Endodermal cell (in vitro differentiated cells): ENCODE data around the gene LRP2. TPM values are rescaled to one million over a fixed set of nuclear protein-coding genes. Genes with fewer than 3 reads are reported as not detected.
"Not testable (repeated sequence)": the region's sequence is repeated elsewhere in the genome, so short reads cannot be mapped to it uniquely, and the experiment has no call there.

Source experiments
- DNase-seq: peaks from one replicate; pipeline ENCODE4 v3.0.0-alpha.2; 2017
- H3K27ac ChIP-seq: 2 replicates; pipeline ENCODE4 v1.5.1; 2013; ENCODE audit warnings: mild to moderate bottlenecking, low read depth, low read length, moderate library complexity
- H3K27me3 ChIP-seq: 2 replicates; pipeline ENCODE4 v1.6.1; 2013; ENCODE audit warnings: mild to moderate bottlenecking, low read length, moderate library complexity; ENCODE audit not compliant: insufficient read depth, control insufficient read depth, poor library complexity, severe bottlenecking
- H3K36me3 ChIP-seq: 2 replicates; pipeline ENCODE4 v1.7.0; 2013; ENCODE audit warnings: mild to moderate bottlenecking, low read length, moderate library complexity; ENCODE audit not compliant: control insufficient read depth, insufficient read depth
- H3K4me1 ChIP-seq: one replicate; pipeline ENCODE4 v1.7.0; 2013; ENCODE audit warnings: low read length; ENCODE audit not compliant: control insufficient read depth, insufficient read depth
- H3K4me3 ChIP-seq: 2 replicates; pipeline ENCODE4 v1.5.1; 2013; ENCODE audit warnings: mild to moderate bottlenecking, low read length, moderate library complexity
- H3K9ac ChIP-seq: 2 replicates; pipeline ENCODE4 v1.6.1; 2013; ENCODE audit warnings: mild to moderate bottlenecking, low read length, moderate library complexity; ENCODE audit not compliant: poor library complexity, severe bottlenecking; ENCODE audit errors: extremely low read depth
- H3K9me3 ChIP-seq: 2 replicates; pipeline ENCODE4 v1.6.1; 2013; ENCODE audit warnings: mild to moderate bottlenecking, low read length, moderate library complexity; ENCODE audit not compliant: control insufficient read depth
- H3K27ac Mint-ChIP-seq: 2 replicates; pipeline ENCODE4 v1.8.0; 2020; ENCODE audit warnings: mixed read lengths
- H3K27me3 Mint-ChIP-seq: 2 replicates; pipeline ENCODE4 v1.8.0; 2021; ENCODE audit warnings: mild to moderate bottlenecking, mixed read lengths; ENCODE audit not compliant: insufficient read depth
- H3K36me3 Mint-ChIP-seq: 2 replicates; pipeline ENCODE4 v1.8.0; 2020; ENCODE audit warnings: low read depth, mixed read lengths
- H3K4me1 Mint-ChIP-seq: 2 replicates; pipeline ENCODE4 v1.8.0; 2020; ENCODE audit warnings: mixed read lengths
- H3K4me3 Mint-ChIP-seq: 2 replicates; pipeline ENCODE4 v1.8.0; 2020; ENCODE audit warnings: mild to moderate bottlenecking, moderate library complexity, mixed read lengths
- H3K9me3 Mint-ChIP-seq: 2 replicates; pipeline ENCODE4 v1.8.0; 2020; ENCODE audit warnings: mild to moderate bottlenecking, mixed read lengths
- WGBS, 2 experiments: methylation state at CpG; one replicate each; pipeline versions ENCODE4 v1.1.5 to v1.1.7; 2013; ENCODE audit warnings: missing lambda C conversion rate in 2 of 2, mixed read lengths in 1 of 2; ENCODE audit not compliant: insufficient coverage in 1 of 2, insufficient read length in 1 of 2; 5-methylcytosine and 5-hydroxymethylcytosine counted together
- long read RNA-seq, 4 experiments: library from polyadenylated mRNA in 2 of 4; library from RNA in 1 of 4; library from capped mRNA in 1 of 4; stranded (forward) in 3 of 4; unstranded in 1 of 4; transcript quantifications; one replicate each; pipeline ENCODE4 v2.0.0, GENCODE V29; 2020 to 2021; ENCODE audit warnings: inconsistent platforms in 1 of 4
- polyA plus RNA-seq, 2 experiments: library from polyadenylated mRNA; stranded (reverse); fragments of 50-300 nt; gene quantifications; one replicate each; pipeline ENCODE4 v1.2.3, GENCODE V29; 2013
- total RNA-seq, 2 donors: library from RNA; stranded (reverse); fragmentation: NEBNext Ultra II Directional in 1 of 2; extraction: Animal tissue kit (Norgen Biotek cat#: 25700) in 1 of 2; gene quantifications; 2 replicates in 1 of 2; 3 replicates in 1 of 2; pipeline ENCODE4 v1.2.1, GENCODE V29; 2021
- TF ChIP-seq, protein P1 (sequence below): fragments of 200-600 bp; sonication (generic); conservative IDR thresholded peaks from 2 replicates; pipeline ENCODE4 v1.5.0; 2021; ENCODE audit warnings: antibody characterized with exemption, mild to moderate bottlenecking

Gene LRP2
- 1 to 10 TPM; 2.2 to 3.5 TPM for total RNA-seq
- 46.9 TPM for polyA plus RNA-seq (2013, experiment 1 of 2)
- polyA plus RNA-seq (2013, experiment 2 of 2), result 37.6 TPM
- long read RNA-seq, experiment 1, result 0 reads
- long read RNA-seq, experiment 2, result 0 reads
- long read RNA-seq, experiment 3, partial matches to known transcripts, result 3 of 5 reads
- long read RNA-seq, experiment 3, other reads (novel, unspliced or antisense), result 2 of 5 reads
- long read RNA-seq, experiment 4, result 0 reads

DNA sequence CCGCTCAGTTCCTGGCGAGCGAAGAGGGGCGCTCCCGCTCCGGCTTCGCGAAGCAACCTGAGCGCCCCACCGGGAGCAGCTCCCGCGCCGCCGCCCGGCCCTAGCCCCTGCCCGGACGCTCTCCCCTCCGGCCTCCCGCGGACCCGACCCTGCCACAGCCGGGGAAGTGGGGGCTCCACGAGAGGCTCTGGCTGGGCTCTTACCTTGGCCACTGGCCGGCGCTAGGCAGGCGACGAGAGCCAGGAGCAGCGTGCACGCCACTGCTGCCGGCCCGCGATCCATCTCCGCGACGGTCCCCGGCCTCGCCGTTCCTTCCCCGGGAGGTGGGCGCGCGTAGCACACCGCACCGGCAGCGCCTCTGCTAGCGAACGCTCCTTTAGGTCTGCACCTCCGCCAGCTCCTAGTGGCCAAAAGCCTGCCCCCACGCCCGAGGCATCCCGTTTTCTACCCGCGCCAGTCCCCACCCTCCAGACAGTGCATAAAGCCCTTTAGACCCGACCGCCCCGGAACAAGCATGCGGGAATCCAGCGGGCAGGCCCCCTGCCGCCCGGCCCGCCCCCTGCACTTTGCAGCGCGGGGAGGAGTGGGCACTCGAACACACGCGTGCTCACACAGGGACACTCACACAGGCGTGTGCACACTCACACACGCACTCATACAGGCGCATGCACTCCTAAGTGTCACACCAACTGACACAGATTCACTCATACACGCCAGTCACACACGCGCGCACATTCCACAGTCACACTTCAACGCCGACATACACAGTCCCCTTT is at the start of gene LRP2:
TSS of gene LRP2 (minus strand) at position 417 of the 776 bp plus-strand sequence. CDS start at position 282, 135 bp downstream.
- Histone ChIP-seq H3K4me1 (peaks cover 5% of the 10 kb centered on the region), H3K36me3 (no peaks in the 10 kb centered on the region), H3K27ac (peak within 1 kb of the TSS; percentile 8), H3K9me3 (no peaks in the 10 kb centered on the region), H3K4me3 (peak within 1 kb of the TSS; percentile 69), H3K9ac (no peak within 1 kb of the TSS), H3K27me3 (peaks cover 65% of the 10 kb centered on the region)
- peak; percentile 80 for DNase-seq
- peak within 1 kb of the TSS; percentile 56 for H3K4me3 Mint-ChIP-seq
- 0 to 1% methylated on average over 7 to 75 of the region's 75 CpGs for WGBS, 2 experiments
- H3K36me3 Mint-ChIP-seq, result no peaks in the 10 kb centered on the region
- H3K4me1 Mint-ChIP-seq, result peaks cover 37% of the 10 kb centered on the region
- no peaks in the 10 kb centered on the region for H3K9me3 Mint-ChIP-seq
- H3K27me3 Mint-ChIP-seq, result peaks cover 87% of the 10 kb centered on the region
- H3K27ac Mint-ChIP-seq, result no peak within 1 kb of the TSS
- TF ChIP-seq, protein P1, sequence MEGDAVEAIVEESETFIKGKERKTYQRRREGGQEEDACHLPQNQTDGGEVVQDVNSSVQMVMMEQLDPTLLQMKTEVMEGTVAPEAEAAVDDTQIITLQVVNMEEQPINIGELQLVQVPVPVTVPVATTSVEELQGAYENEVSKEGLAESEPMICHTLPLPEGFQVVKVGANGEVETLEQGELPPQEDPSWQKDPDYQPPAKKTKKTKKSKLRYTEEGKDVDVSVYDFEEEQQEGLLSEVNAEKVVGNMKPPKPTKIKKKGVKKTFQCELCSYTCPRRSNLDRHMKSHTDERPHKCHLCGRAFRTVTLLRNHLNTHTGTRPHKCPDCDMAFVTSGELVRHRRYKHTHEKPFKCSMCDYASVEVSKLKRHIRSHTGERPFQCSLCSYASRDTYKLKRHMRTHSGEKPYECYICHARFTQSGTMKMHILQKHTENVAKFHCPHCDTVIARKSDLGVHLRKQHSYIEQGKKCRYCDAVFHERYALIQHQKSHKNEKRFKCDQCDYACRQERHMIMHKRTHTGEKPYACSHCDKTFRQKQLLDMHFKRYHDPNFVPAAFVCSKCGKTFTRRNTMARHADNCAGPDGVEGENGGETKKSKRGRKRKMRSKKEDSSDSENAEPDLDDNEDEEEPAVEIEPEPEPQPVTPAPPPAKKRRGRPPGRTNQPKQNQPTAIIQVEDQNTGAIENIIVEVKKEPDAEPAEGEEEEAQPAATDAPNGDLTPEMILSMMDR, result peak; percentile 14

DNA sequence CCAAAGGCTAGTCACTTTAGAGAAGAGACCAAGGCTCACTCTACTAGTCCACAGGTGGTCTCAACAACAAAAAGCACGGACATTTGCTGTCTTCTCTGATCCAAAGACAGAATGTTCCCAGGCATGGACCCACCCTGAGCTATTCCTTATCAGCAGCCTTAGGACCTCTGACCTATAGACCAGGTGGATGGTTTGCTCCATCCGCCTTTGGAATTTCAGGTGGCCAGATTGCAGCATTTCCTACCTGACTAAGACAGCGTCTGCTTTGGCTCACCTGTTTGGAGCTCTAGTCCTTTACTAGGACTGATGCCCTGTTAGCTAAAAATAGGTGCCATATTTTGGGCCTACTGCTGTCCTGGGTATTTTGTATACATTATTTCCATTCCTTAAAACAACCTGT is 44.6 kb upstream of the LRP2 start:
- no peak overlapping the region for H3K4me3 ChIP-seq
- 78 to 87% methylated on average over 2 to 3 of the region's 3 CpGs for WGBS, 2 experiments
- H3K27me3 Mint-ChIP-seq, result peaks cover 8% of the 10 kb centered on the region
- no peaks in the 10 kb centered on the region for H3K27me3 ChIP-seq
- H3K36me3 Mint-ChIP-seq, result no peaks in the 10 kb centered on the region
- no peaks in the 10 kb centered on the region for H3K4me1 ChIP-seq
- H3K9me3 Mint-ChIP-seq, result no peaks in the 10 kb centered on the region
- H3K4me1 Mint-ChIP-seq, result no peaks in the 10 kb centered on the region
- H3K9ac ChIP-seq, result no peak overlapping the region
- no peaks in the 10 kb centered on the region for H3K9me3 ChIP-seq
- H3K4me3 Mint-ChIP-seq, result no peak overlapping the region
- no peaks in the 10 kb centered on the region for H3K36me3 ChIP-seq
- H3K27ac ChIP-seq, result no peak overlapping the region
- TF ChIP-seq, protein P1, result no peak
- H3K27ac Mint-ChIP-seq, result no peak overlapping the region
- no peak for DNase-seq

DNA sequence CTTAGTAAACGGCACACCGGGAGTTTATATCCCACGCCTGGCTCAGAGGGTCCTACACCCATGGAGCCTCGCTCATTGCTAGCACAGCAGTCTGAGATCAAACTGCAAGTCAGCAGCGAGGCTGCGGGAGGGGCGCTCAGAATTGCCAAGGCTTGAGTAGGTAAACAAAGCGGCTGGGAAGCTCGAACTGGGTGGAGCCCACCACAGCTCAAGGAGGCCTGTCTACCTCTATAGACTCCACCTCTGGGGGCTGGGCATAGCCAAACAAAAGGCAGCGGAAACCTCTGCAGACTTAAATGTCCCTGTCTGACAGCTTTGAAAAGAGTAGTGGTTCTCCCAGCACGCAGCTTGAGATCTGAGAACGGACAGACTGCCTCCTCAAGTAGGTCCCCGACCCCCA is 37.2 kb upstream of the LRP2 start:
- H3K27ac Mint-ChIP-seq, DNase-seq, H3K36me3 ChIP-seq, H3K4me3 Mint-ChIP-seq, H3K4me1 Mint-ChIP-seq, H3K9ac ChIP-seq, H3K4me1 ChIP-seq, H3K27ac ChIP-seq, H3K4me3 ChIP-seq, H3K36me3 Mint-ChIP-seq: not testable (repeated sequence)
- Histone ChIP-seq H3K27me3 (peaks cover 12% of the 10 kb centered on the region), H3K9me3 (peaks cover 12% of the 10 kb centered on the region)
- Mint-ChIP-seq H3K9me3 (peaks cover 20% of the 10 kb centered on the region), H3K27me3 (peaks cover 17% of the 10 kb centered on the region)
- 93 to 95% methylated on average over 6 to 13 of the region's 13 CpGs for WGBS, 2 experiments
